ENCODE data around the gene ADAMTS8.

Gene ADAMTS8

DNA sequence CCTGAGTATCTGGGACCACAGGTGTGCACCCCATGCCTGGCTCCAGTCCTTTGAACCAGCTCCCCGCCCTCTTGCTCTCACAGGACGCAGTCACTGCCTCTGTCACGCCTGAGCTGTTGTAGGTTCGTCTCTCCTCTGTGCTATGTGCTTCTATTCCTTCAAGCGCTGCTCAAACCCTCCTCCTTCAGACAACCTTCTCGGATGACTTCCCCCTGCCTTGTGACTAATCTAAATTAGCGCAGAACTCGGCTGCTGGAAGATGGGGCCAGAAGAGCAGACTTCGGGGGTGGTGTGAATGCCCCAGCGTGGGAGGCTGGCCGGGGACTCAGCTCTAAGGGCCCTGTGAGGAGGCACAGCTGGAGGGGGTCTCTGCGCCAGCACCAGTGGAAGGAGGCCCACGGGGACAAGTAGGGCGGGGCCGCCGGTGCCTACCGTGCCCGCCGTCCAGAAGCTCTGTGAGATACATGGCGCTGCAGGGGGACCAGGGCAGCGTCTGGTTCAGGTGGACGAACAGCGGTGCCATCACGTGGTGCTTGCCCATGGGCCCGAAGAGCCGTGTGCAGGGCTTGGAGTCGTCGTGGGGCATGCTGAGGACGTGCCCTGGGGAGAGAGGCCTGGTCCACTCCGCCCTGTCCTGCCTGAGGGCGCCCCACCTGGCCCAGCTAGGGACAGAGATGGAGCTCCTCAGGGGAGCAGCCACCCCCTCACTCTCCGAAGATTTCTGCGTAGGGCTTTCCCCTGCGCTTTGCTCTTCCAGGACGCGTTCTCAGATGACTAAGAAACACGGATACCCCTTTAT is 12.5 kb downstream of the ADAMTS8 start:
- H3K9me3 ChIP-seq (ENCODE audit: insufficient read depth, low read depth, low read length): no peaks in the 10 kb centered on the region
- H3K27me3 ChIP-seq (ENCODE audit: insufficient read depth, low read length): no peaks in the 10 kb centered on the region
- H3K9ac ChIP-seq (ENCODE audit: low read depth, low read length): no peak overlapping the region
- no peak overlapping the region for H3K4me3 ChIP-seq (ENCODE audit: low read length)
- H3K27ac ChIP-seq (ENCODE audit: low read depth, low read length): no peak overlapping the region
- no peaks in the 10 kb centered on the region for H3K36me3 ChIP-seq (ENCODE audit: insufficient read depth, low read length)
- H3K4me1 ChIP-seq (ENCODE audit: insufficient read depth, low read length): no peaks in the 10 kb centered on the region; the same call in 1 of the 2 replicates
- 93% methylated on average over 37 of the region's 37 CpGs for WGBS

DNA sequence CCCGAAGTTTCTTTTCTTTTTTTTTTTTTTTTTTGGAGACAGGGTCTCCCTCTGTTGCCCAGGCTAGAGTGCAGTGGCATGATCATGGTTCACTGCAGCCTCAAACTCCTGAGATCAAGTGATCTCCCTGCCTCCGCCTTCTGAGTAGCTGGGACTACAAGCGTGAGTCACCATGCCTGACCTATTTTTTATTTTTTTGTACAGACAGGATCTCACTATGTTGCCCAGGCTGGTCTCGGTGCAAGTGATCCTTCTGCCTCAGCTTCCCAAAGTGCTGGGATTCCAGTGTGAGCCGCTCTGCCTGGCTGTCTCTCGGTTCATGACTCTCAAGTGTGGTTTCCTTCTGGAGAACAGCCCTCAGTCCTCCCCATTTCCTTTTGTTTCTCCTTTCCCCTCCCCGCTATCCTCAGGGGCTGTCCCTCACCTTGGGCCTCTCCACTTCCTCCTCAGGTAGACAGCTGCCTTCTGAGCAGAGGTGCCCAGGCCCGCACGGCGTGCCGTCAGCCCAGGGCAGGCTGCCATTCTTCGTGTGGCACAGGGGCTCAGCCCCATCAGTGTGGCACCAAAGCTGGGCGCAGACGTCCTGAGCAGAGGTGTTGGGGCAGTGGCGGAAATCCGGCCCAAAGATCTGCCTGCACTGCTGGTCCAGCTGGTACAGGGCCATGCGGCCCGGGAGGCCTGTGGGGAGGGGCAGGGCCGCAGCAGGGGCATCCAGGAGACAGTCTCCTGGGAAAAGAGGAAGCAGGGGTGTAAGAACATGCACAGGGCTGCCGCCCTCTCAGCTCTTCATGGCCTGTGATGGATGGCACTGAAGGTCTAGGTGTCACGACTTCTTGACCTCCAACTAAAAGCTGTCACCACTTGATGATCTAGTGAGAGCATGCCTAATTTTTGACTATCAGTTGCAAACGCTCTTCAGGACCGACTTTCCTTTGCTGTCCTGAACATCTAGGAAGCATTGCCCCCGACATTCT is 14.0 kb downstream of the ADAMTS8 start:
- peaks cover 4% of the 10 kb centered on the region for H3K4me1 ChIP-seq (ENCODE audit: insufficient read depth, low read length)
- H3K36me3 ChIP-seq (ENCODE audit: insufficient read depth, low read length): no peaks in the 10 kb centered on the region
- H3K9me3 ChIP-seq (ENCODE audit: insufficient read depth, low read depth, low read length): no peaks in the 10 kb centered on the region
- H3K9ac ChIP-seq (ENCODE audit: low read depth, low read length): no peak overlapping the region
- H3K4me3 ChIP-seq (ENCODE audit: low read length): no peak overlapping the region
- 94% methylated on average over 24 of the region's 24 CpGs for WGBS
- H3K27ac ChIP-seq (ENCODE audit: low read depth, low read length): no peak overlapping the region
- H3K27me3 ChIP-seq (ENCODE audit: insufficient read depth, low read length): no peaks in the 10 kb centered on the region

DNA sequence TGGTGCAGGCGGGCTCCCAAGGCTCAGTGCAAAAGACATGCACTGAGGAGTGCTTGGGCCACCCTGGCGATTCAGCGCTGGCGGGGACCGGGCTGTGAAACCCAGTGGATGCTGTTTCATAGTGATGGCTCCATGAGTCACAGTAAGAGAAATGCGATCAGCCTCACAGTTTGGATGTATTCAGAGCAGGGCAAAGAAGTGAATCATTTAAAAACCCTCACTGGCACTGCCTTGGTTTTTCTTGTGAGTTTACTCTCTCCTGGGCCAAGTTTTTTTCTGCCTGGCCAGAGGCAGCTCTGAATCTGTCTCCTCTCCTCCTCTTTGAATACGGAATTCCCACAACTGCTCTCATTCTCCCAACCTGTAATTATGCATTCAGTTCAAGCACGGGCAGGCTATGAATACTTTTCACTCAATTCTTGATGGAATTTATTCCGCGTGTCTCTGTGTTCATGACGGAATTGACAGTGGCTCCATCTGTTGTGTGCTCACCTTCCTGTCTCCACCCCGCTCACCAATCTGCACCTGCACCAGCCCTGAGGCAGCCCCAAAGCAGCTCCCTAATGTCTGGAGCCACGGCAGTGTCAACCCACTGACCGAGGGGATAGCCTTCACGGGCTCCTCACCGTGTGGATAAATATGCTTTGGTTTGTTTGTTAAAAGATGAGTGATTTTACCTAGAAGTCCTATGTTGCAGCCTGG is 14.9 kb downstream of the ADAMTS8 start:
- H3K9me3 ChIP-seq (ENCODE audit: insufficient read depth, low read depth, low read length): no peaks in the 10 kb centered on the region
- H3K27ac ChIP-seq (ENCODE audit: low read depth, low read length): no peak overlapping the region
- H3K36me3 ChIP-seq (ENCODE audit: insufficient read depth, low read length): no peaks in the 10 kb centered on the region
- H3K27me3 ChIP-seq (ENCODE audit: insufficient read depth, low read length): no peaks in the 10 kb centered on the region
- no peak overlapping the region for H3K4me3 ChIP-seq (ENCODE audit: low read length)
- H3K4me1 ChIP-seq (ENCODE audit: insufficient read depth, low read length): peaks cover 4% of the 10 kb centered on the region
- WGBS: 84% methylated on average over 16 of the region's 16 CpGs
- H3K9ac ChIP-seq (ENCODE audit: low read depth, low read length): no peak overlapping the region

DNA sequence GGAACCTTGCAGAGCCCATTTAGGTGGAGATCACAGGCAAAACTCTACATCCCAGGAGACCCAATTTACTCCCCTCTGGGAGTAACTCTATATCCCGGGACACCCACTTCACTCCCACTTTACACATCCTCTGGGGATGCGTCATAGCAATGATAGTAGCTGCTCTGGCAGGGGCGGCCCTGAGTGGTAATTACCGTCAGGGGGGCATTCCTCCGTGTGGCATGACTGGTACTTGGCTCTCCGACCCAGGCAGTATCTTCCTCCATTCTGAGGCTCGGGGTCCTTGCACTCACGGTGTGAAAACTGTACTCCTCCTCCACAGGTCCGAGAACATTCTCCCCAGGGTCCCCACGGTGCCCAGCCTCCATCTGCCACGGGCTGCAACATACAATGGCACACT is 17.2 kb downstream of the ADAMTS8 start:
- Histone ChIP-seq H3K4me3 (ENCODE audit: low read length) (no peak overlapping the region), H3K36me3 (ENCODE audit: insufficient read depth, low read length) (no peaks in the 10 kb centered on the region), H3K27ac (ENCODE audit: low read depth, low read length) (no peak overlapping the region), H3K27me3 (ENCODE audit: insufficient read depth, low read length) (no peaks in the 10 kb centered on the region), H3K9ac (ENCODE audit: low read depth, low read length) (no peak overlapping the region), H3K9me3 (ENCODE audit: insufficient read depth, low read depth, low read length) (no peaks in the 10 kb centered on the region), H3K4me1 (ENCODE audit: insufficient read depth, low read length) (peaks cover 4% of the 10 kb centered on the region)
- 90% methylated on average over 11 of the region's 11 CpGs for WGBS

DNA sequence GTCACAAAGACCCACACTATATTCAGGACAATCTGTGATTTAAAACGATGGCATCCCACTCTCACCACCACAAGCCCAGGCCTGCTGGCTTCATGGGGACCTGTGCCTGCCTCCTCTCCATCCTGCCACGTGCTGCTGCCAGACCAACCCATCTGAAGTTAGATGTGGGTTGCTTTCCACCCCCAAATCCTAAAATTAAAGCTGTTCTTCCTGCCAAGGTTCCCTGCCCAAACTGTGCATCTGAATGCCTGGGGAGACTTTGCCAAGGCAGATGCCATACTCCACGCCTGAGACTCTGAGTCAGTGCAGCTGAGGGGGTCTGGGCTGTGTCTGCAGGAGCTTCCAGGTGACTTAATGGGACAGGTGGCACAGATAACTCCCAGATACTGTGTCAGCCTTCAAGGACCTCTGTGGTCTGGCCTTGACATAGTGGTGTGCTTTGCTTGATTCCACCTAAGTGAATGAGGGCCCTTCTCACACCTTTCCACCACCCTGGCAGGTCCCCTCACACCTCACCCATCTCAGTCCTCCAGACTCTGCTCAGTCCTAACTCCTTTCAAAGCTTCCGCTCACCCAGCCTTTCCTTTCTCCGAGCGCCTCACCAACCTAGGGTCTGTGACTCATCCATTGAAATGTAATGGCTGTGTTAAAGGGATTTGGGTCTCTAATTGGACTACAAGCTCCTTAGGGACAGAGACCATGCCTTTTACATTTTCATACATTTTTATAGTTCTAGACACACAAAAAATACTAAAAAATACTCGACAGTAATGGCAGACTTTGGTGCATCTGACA is 18.6 kb downstream of the ADAMTS8 start:
- Histone ChIP-seq H3K9ac (ENCODE audit: low read depth, low read length) (no peak overlapping the region), H3K4me1 (ENCODE audit: insufficient read depth, low read length) (peaks cover 7% of the 10 kb centered on the region), H3K4me3 (ENCODE audit: low read length) (no peak overlapping the region), H3K36me3 (ENCODE audit: insufficient read depth, low read length) (no peaks in the 10 kb centered on the region), H3K27me3 (ENCODE audit: insufficient read depth, low read length) (no peaks in the 10 kb centered on the region), H3K27ac (ENCODE audit: low read depth, low read length) (no peak overlapping the region), H3K9me3 (ENCODE audit: insufficient read depth, low read depth, low read length) (no peaks in the 10 kb centered on the region)
- 81% methylated on average over 5 of the region's 7 CpGs for WGBS

DNA sequence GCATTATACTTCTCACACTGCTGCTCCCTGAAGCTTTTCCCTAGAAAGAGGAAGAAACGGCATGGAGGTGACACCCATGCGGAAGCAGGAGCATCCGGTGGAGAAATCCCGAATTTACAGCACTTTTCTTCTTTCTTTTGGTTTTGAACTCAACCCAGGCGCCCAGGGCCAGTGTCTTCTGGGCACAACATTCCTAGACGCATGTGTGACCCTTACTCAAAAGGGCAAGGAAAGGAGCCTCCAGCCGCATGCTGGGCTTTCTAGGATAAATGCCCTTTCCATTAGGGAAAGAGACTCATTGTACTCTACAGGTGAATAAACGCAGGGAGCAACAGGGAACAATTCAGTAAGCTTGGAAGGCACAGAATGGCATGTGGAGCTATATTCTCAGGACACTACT is 19.5 kb downstream of the ADAMTS8 start:
- Histone ChIP-seq H3K4me3 (ENCODE audit: low read length) (no peak overlapping the region), H3K27me3 (ENCODE audit: insufficient read depth, low read length) (no peaks in the 10 kb centered on the region), H3K27ac (ENCODE audit: low read depth, low read length) (no peak overlapping the region), H3K9ac (ENCODE audit: low read depth, low read length) (no peak overlapping the region), H3K9me3 (ENCODE audit: insufficient read depth, low read depth, low read length) (no peaks in the 10 kb centered on the region), H3K36me3 (ENCODE audit: insufficient read depth, low read length) (no peaks in the 10 kb centered on the region), H3K4me1 (ENCODE audit: insufficient read depth, low read length) (peaks cover 12% of the 10 kb centered on the region)
- 88% methylated on average over 8 of the region's 8 CpGs for WGBS

DNA sequence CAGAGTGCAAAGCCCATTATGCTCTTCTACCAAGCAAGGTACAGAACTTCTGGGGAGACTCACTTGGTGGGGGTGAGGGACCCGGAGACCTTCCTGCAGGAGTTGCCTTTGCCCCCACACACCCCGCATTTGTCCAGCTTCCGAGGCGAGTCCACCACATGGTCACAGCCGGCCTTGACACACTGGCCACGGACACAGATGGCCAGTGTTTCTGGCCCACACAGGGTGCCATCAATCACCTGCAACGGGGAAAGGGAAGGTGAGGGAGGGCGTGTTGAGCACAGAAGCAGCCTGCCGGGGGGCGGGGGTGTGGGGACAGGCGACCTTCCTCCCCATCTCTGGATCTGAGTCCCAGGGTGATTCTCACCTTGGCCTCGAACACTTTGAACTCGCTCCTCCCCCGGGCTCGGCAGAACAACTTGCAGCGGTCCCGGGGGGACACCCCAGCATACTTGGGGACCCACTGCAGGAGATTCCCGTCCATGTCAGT is 20.0 kb downstream of the ADAMTS8 start:
- peaks cover 17% of the 10 kb centered on the region for H3K4me1 ChIP-seq (ENCODE audit: insufficient read depth, low read length)
- H3K36me3 ChIP-seq (ENCODE audit: insufficient read depth, low read length): no peaks in the 10 kb centered on the region
- no peak overlapping the region for H3K4me3 ChIP-seq (ENCODE audit: low read length)
- 92% methylated on average over 18 of the region's 18 CpGs for WGBS
- H3K27me3 ChIP-seq (ENCODE audit: insufficient read depth, low read length): no peaks in the 10 kb centered on the region
- H3K9ac ChIP-seq (ENCODE audit: low read depth, low read length): no peak overlapping the region
- no peak overlapping the region for H3K27ac ChIP-seq (ENCODE audit: low read depth, low read length)
- H3K9me3 ChIP-seq (ENCODE audit: insufficient read depth, low read depth, low read length): no peaks in the 10 kb centered on the region

DNA sequence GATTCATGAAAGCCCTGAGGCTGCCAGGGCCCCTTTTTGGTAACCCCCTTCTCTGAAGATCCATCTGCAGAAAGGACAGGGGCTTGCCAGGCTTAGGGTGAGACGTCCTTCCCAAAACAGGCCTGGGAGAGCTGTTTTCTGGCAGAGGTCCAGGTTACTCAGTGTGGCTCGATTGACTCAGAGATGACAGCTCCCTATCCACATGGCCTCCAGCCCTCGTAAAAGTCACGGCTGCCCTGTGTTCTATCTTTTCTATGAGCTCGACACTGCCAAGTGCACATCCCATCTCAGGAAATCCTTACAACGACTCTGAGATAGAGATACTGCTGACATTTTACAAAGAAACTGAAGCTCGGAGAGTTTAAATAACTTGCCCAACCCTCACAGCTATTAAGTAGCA is 20.4 kb downstream of the ADAMTS8 start:
- Histone ChIP-seq H3K27me3 (ENCODE audit: insufficient read depth, low read length) (no peaks in the 10 kb centered on the region), H3K9me3 (ENCODE audit: insufficient read depth, low read depth, low read length) (no peaks in the 10 kb centered on the region), H3K4me1 (ENCODE audit: insufficient read depth, low read length) (peaks cover 21% of the 10 kb centered on the region), H3K9ac (ENCODE audit: low read depth, low read length) (no peak overlapping the region), H3K36me3 (ENCODE audit: insufficient read depth, low read length) (no peaks in the 10 kb centered on the region), H3K4me3 (ENCODE audit: low read length) (no peak overlapping the region), H3K27ac (ENCODE audit: low read depth, low read length) (no peak overlapping the region)
- 85% methylated on average over 7 of the region's 7 CpGs for WGBS

DNA sequence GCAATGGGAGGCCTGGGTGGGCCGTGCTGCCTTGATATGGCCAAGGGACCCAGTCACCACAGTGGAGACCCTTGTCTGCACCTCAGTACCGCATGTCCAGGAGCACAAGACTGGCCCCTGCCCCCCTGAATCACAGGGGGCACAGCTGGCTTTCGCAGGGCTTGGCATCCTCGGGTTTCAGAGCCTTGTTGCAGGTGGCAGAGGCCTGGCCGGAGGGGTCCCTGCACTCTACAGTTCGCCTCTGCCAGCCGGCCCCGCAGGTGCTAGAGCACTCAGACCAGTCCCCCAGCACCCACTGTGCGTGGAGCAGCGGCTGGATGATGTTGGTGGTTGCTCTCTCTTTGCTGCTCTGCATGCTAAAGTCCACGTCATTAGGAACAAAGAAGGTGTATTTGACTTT is 23.0 kb downstream of the ADAMTS8 start:
- Histone ChIP-seq H3K9ac (ENCODE audit: low read depth, low read length) (no peak overlapping the region), H3K27ac (ENCODE audit: low read depth, low read length) (no peak overlapping the region), H3K4me3 (ENCODE audit: low read length) (no peak overlapping the region), H3K27me3 (ENCODE audit: insufficient read depth, low read length) (no peaks in the 10 kb centered on the region), H3K36me3 (ENCODE audit: insufficient read depth, low read length) (no peaks in the 10 kb centered on the region), H3K9me3 (ENCODE audit: insufficient read depth, low read depth, low read length) (no peaks in the 10 kb centered on the region), H3K4me1 (ENCODE audit: insufficient read depth, low read length) (peaks cover 24% of the 10 kb centered on the region)
- 93% methylated on average over 11 of the region's 11 CpGs for WGBS

DNA sequence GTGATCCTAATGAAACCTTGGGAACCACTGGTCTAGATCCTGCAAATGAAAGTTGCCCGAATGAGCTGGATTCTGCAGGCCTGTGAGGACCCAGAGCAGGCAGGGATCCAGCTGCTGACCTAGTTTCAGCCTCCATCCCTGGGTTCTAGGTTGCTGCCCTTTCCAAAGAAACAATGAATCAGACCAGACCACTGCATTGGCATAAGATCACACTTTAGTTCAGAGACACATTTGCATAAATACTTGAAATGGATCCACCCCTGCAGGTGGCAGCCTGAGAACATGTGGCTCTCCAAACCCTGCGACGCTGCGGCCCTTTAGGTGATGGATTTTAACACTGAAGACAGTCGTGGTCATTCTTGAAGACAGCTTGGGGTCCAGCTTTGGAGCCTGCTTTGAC is 23.7 kb downstream of the ADAMTS8 start:
- Histone ChIP-seq H3K9me3 (ENCODE audit: insufficient read depth, low read depth, low read length) (no peaks in the 10 kb centered on the region), H3K36me3 (ENCODE audit: insufficient read depth, low read length) (no peaks in the 10 kb centered on the region), H3K4me1 (ENCODE audit: insufficient read depth, low read length) (peaks cover 22% of the 10 kb centered on the region), H3K4me3 (ENCODE audit: low read length) (no peak overlapping the region), H3K27me3 (ENCODE audit: insufficient read depth, low read length) (no peaks in the 10 kb centered on the region), H3K9ac (ENCODE audit: low read depth, low read length) (no peak overlapping the region), H3K27ac (ENCODE audit: low read depth, low read length) (peak overlapping the region; percentile 61)
- WGBS: 75% methylated on average over 5 of the region's 5 CpGs

Data from HUES64 (cell line).